HG02970 (cell line): ENCODE measurements around the gene PBX3.

Experiments used
- ATAC-seq: cut with Tn5 transposase; IDR thresholded peaks from one replicate; pipeline ENCODE4 v1.9.1; 2021; ENCODE audit warnings: mild to moderate bottlenecking, moderate library complexity, moderate number of reproducible peaks; ENCODE audit not compliant: unreplicated experiment, low FRiP score

PBX3 gene

GRCh38 chr9:125897481-125897880 is 150.3 kb downstream of the PBX3 start:
- no peak for ATAC-seq

- ATAC-seq: no peak
Observed at GRCh38 chr9:125902214-125902613, 155.0 kb downstream of the PBX3 start.

- no peak for ATAC-seq
Observed at GRCh38 chr9:125902831-125903512, 155.8 kb downstream of the PBX3 start.

GRCh38 chr9:125904155-125904851 is 157.1 kb downstream of the PBX3 start:
- ATAC-seq: no peak

GRCh38 chr9:125906144-125906543 is 159.0 kb downstream of the PBX3 start:
- ATAC-seq: no peak

- ATAC-seq: no peak
Observed at GRCh38 chr9:125906893-125907292, 159.7 kb downstream of the PBX3 start.

- ATAC-seq: no peak
Observed at GRCh38 chr9:125908136-125908535, 161.0 kb downstream of the PBX3 start.

- ATAC-seq: no peak
Observed at GRCh38 chr9:125908966-125909365, 161.8 kb downstream of the PBX3 start.

- no peak for ATAC-seq
Observed at GRCh38 chr9:125909459-125909858, 162.3 kb downstream of the PBX3 start.

GRCh38 chr9:125910286-125910685 is 163.1 kb downstream of the PBX3 start:
- no peak for ATAC-seq

GRCh38 chr9:125911861-125912644 is 164.9 kb downstream of the PBX3 start:
- ATAC-seq: no peak

GRCh38 chr9:125912667-125913066 is 165.5 kb downstream of the PBX3 start:
- no peak for ATAC-seq

- ATAC-seq: no peak
Observed at GRCh38 chr9:125913551-125913950, 166.4 kb downstream of the PBX3 start.

GRCh38 chr9:125914411-125914810 is 167.2 kb downstream of the PBX3 start:
- no peak for ATAC-seq

GRCh38 chr9:125915606-125916005 is 168.4 kb downstream of the PBX3 start:
- ATAC-seq: no peak

GRCh38 chr9:125919565-125919964 is 172.4 kb downstream of the PBX3 start:
- no peak for ATAC-seq

- no peak for ATAC-seq
Observed at GRCh38 chr9:125920402-125920801, 173.2 kb downstream of the PBX3 start.

- no peak for ATAC-seq
Observed at GRCh38 chr9:125922854-125923253, 175.7 kb downstream of the PBX3 start.

- ATAC-seq: no peak
Observed at GRCh38 chr9:125924351-125924750, 177.2 kb downstream of the PBX3 start.

- no peak for ATAC-seq
Observed at GRCh38 chr9:125926936-125927335, 179.8 kb downstream of the PBX3 start.

- no peak for ATAC-seq
Observed at GRCh38 chr9:125929846-125930245, 182.7 kb downstream of the PBX3 start.
